ENCODE results near the gene DLG2. TPM values are rescaled to one million over a fixed set of nuclear protein-coding genes. Genes with fewer than 3 reads are reported as not detected.

Gene DLG2
- polyA plus RNA-seq, 3 donors, result 0.24 to 0.39 TPM; not detected in 1

DNA sequence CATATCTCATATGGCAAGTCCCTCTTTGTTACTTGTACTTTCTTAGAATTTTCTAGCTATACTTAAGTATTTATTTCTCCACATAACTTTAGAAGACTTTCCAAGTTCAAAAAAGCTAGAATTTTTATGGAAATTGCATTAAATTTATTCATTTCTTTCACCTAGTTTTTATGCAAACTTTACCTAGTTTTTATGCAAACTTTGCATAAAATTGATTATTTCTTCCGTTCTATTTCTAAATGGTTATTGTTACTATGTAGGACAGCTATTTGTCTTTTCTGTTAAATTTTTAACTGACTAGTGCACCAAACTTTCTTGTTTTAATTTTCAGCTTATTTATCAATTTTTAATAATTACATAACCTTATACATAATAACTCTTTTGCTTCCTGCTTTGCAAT lies 41.0 kb upstream of the DLG2 start:
- intact Hi-C loops (cut with micrococcal nuclease), result loop anchor here in 1 of 2 donors (10.0 kb wide), 1 partner anchor 577 kb away; the partner anchor contains the start of gene EED
- no peaks in the 10 kb centered on the region for H3K36me3 Mint-ChIP-seq
- Histone ChIP-seq H3K9me3 (replicated peaks in 1 of 2; ENCODE audit: control insufficient read depth in 1 of 2, insufficient read depth in 1 of 2, low read length in 2 of 2) (peaks cover 0 to 4% of the 10 kb centered on the region in 2 donors), H2AFZ (ENCODE audit: insufficient read depth, low read depth, low read length, poor library complexity, severe bottlenecking) (no peak overlapping the region), H3K4me2 (replicated peaks; ENCODE audit: extremely low read depth, low read length, poor library complexity, severe bottlenecking) (no peak overlapping the region), H3K9ac (ENCODE audit: insufficient read depth, low read length, poor library complexity, severe bottlenecking) (no peak overlapping the region), H4K20me1 (ENCODE audit: insufficient read depth, low read length) (peaks cover 8% of the 10 kb centered on the region), H3K79me2 (ENCODE audit: insufficient read depth, low read length) (peaks cover 21% of the 10 kb centered on the region), H3K36me3 (replicated peaks in 1 of 2; ENCODE audit: control insufficient read depth in 1 of 2, insufficient read depth in 2 of 2, low read length in 2 of 2) (no peaks in the 10 kb centered on the region), H3K27ac (ENCODE audit: low read depth in 1 of 2, low read length in 2 of 2) (no peak overlapping the region), H3K4me1 (ENCODE audit: control insufficient read depth in 1 of 2, insufficient read depth in 2 of 2, low read length in 2 of 2) (peaks cover 6 to 11% of the 10 kb centered on the region in 2 donors), H3K27me3 (ENCODE audit: control insufficient read depth in 2 of 2, insufficient read depth in 2 of 2, low read length in 2 of 2) (no peaks in the 10 kb centered on the region), H3K4me3 (replicated peaks in 1 of 3; ENCODE audit: low read depth in 2 of 3, low read length in 3 of 3) (no peak overlapping the region)
- peaks cover 0 to 3% (median 0%) of the 10 kb centered on the region in 3 donors for H3K27me3 Mint-ChIP-seq (ENCODE audit: low read depth in 3 of 3)
- H3K27ac Mint-ChIP-seq, result no peak overlapping the region
- TF ChIP-seq, protein P1, sequence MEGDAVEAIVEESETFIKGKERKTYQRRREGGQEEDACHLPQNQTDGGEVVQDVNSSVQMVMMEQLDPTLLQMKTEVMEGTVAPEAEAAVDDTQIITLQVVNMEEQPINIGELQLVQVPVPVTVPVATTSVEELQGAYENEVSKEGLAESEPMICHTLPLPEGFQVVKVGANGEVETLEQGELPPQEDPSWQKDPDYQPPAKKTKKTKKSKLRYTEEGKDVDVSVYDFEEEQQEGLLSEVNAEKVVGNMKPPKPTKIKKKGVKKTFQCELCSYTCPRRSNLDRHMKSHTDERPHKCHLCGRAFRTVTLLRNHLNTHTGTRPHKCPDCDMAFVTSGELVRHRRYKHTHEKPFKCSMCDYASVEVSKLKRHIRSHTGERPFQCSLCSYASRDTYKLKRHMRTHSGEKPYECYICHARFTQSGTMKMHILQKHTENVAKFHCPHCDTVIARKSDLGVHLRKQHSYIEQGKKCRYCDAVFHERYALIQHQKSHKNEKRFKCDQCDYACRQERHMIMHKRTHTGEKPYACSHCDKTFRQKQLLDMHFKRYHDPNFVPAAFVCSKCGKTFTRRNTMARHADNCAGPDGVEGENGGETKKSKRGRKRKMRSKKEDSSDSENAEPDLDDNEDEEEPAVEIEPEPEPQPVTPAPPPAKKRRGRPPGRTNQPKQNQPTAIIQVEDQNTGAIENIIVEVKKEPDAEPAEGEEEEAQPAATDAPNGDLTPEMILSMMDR (IDR thresholded peaks at IDR 0.05), result no peak
- peaks cover 9% of the 10 kb centered on the region for H3K4me1 Mint-ChIP-seq
- H3K9me3 Mint-ChIP-seq, result peaks cover 0 to 8% (median 4%) of the 10 kb centered on the region in 7 donors
- no CpG with 5 or more reads among the region's 1 CpG for WGBS (ENCODE audit: insufficient coverage)
- DNase-seq, result no peak
- no peak overlapping the region for H3K4me3 Mint-ChIP-seq

DNA sequence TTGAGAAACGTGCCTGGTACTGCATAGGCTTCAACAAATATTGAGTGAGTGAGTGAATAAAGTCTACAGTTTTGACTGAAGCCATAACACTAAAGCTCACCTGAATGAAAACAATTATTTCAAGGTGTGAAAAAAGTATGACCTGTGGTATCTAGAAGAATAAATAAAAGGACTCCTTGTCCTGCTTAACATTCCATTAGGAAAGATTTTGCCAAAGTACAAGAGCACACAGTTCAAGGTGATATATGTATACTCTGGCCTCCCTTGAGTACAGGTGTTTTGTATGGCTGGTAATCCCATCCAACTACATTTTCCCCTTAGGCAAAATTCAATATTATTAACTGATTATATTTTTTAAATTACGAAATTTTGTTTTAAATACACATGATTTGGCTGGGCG lies 39.5 kb upstream of the DLG2 start:
- Histone ChIP-seq H3K4me3 (replicated peaks in 1 of 3; ENCODE audit: low read depth in 2 of 3, low read length in 3 of 3) (no peak overlapping the region), H3K9ac (ENCODE audit: insufficient read depth, low read length, poor library complexity, severe bottlenecking) (no peak overlapping the region), H3K27ac (ENCODE audit: low read depth in 1 of 2, low read length in 2 of 2) (no peak overlapping the region), H3K4me2 (replicated peaks; ENCODE audit: extremely low read depth, low read length, poor library complexity, severe bottlenecking) (no peak overlapping the region), H3K9me3 (replicated peaks in 1 of 2; ENCODE audit: control insufficient read depth in 1 of 2, insufficient read depth in 1 of 2, low read length in 2 of 2) (no peaks in the 10 kb centered on the region), H3K36me3 (replicated peaks in 1 of 2; ENCODE audit: control insufficient read depth in 1 of 2, insufficient read depth in 2 of 2, low read length in 2 of 2) (no peaks in the 10 kb centered on the region), H3K4me1 (ENCODE audit: control insufficient read depth in 1 of 2, insufficient read depth in 2 of 2, low read length in 2 of 2) (peaks cover 17 to 25% of the 10 kb centered on the region in 2 donors), H2AFZ (ENCODE audit: insufficient read depth, low read depth, low read length, poor library complexity, severe bottlenecking) (no peak overlapping the region), H3K27me3 (ENCODE audit: control insufficient read depth in 2 of 2, insufficient read depth in 2 of 2, low read length in 2 of 2) (no peaks in the 10 kb centered on the region), H3K79me2 (ENCODE audit: insufficient read depth, low read length) (peaks cover 36% of the 10 kb centered on the region), H4K20me1 (ENCODE audit: insufficient read depth, low read length) (peaks cover 21% of the 10 kb centered on the region)
- WGBS (ENCODE audit: insufficient coverage), result no CpG with 5 or more reads among the region's 3 CpGs
- H3K27me3 Mint-ChIP-seq (ENCODE audit: low read depth in 3 of 3), result peaks cover 0 to 3% (median 0%) of the 10 kb centered on the region in 3 donors
- peaks cover 0 to 4% (median 2%) of the 10 kb centered on the region in 7 donors for H3K9me3 Mint-ChIP-seq
- TF ChIP-seq, protein P1 (IDR thresholded peaks at IDR 0.05), result no peak
- no peak for DNase-seq
- H3K36me3 Mint-ChIP-seq, result no peaks in the 10 kb centered on the region
- intact Hi-C loops (cut with micrococcal nuclease), result loop anchor here in 1 of 2 donors (10.0 kb wide), 1 partner anchor 578 kb away; the partner anchor contains the start of gene EED
- H3K4me3 Mint-ChIP-seq, result no peak overlapping the region
- peaks cover 18% of the 10 kb centered on the region for H3K4me1 Mint-ChIP-seq
- H3K27ac Mint-ChIP-seq, result no peak overlapping the region

Data from CD14-positive monocyte (primary cell).